ENCODE measurements around the gene COPS6. TPM values are rescaled to one million over a fixed set of nuclear protein-coding genes. Genes with fewer than 3 reads are reported as not detected.

COPS6 gene
- total RNA-seq, 4 donors from 2014 or later = 40.7 to 83.6 (median 62.9) TPM

DNA sequence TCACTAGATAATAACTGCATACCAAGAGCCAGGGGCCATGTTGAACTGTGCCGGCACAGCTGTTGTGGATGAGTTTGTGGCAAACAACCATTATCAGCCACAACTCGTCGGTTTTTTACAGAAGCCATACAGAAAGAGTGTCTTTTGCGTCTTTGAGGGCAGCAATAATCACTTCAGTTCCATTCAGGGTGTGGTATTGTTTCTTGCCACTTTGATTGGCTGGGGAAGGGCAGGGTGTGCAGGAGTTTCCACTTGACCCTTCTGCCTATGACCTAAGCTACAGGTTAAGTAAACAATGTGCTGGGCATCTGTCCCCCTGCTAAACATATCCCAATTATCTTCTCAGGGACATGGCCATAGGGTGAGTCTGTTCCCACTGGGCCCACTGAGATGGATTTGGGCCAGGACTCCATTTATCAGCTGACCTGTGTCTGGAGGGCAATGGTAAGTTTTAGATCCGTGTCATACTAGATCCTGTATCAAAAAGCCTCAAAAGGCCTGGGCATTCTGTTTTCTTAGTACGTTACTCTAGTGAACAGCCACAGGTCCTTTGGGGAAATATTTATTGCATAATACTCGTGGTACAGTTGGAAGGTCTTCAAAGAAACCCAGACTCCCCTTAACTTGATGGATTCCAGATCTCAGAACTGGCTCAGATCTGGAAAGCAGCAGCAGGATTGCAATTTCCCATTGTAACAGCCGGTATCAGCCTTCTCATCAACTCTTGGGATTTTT lies 23.1 kb upstream of the COPS6 start:
- TF ChIP-seq POLR2AphosphoS5 (IDR thresholded peaks at IDR 0.05) = peak; percentile 92
- TF ChIP-seq POLR2A (IDR thresholded peaks at IDR 0.05) = no peak
- no peak for TF ChIP-seq CTCF (IDR thresholded peaks at IDR 0.05)
- TF ChIP-seq EP300 (IDR thresholded peaks at IDR 0.05) = no peak
- H3K4me1 ChIP-seq = peaks cover 0 to 19% (median 0%) of the 10 kb centered on the region in 3 donors
- peaks cover 0 to 4% (median 0%) of the 10 kb centered on the region in 3 donors for H3K9me3 ChIP-seq
- H3K27ac ChIP-seq = peak overlapping the region; percentile 17 to 76 (median 56)
- peak; percentile 90 for ATAC-seq
- no peaks in the 10 kb centered on the region for H3K27me3 ChIP-seq
- 30 to 52% methylated on average over 8 of the region's 8 CpGs for WGBS, 2 donors (ENCODE audit: low coverage in 1 of 2)
- no peak overlapping the region for H3K4me3 ChIP-seq
- peaks cover 0 to 84% of the 10 kb centered on the region in 2 donors for H3K36me3 ChIP-seq

- ATAC-seq = no peak
- Histone ChIP-seq H3K9me3 (peaks cover 0 to 17% (median 0%) of the 10 kb centered on the region in 3 donors), H3K4me3 (no peak overlapping the region), H3K27me3 (no peaks in the 10 kb centered on the region), H3K4me1 (peaks cover 0 to 19% (median 0%) of the 10 kb centered on the region in 3 donors), H3K36me3 (peaks cover 9 to 84% of the 10 kb centered on the region in 2 donors), H3K27ac (no peak overlapping the region)
- 62% methylated on average over 6 of the region's 7 CpGs; no CpG with 5 or more reads in 1 of the 2 donors for WGBS, 2 donors (ENCODE audit: low coverage in 1 of 2)
- no peak for TF ChIP-seq CTCF (IDR thresholded peaks at IDR 0.05)
- TF ChIP-seq POLR2A (IDR thresholded peaks at IDR 0.05) = no peak
- TF ChIP-seq POLR2AphosphoS5 (IDR thresholded peaks at IDR 0.05) = no peak
- no peak for TF ChIP-seq EP300 (IDR thresholded peaks at IDR 0.05)
These were observed 21.8 kb upstream of the COPS6 start for GRCh38 chr7:100066953-100067352.

GRCh38 chr7:100069991-100070390 lies 18.8 kb upstream of the COPS6 start:
- H3K27me3 ChIP-seq = no peaks in the 10 kb centered on the region
- H3K4me1 ChIP-seq = peaks cover 0 to 17% (median 0%) of the 10 kb centered on the region in 3 donors
- ATAC-seq = no peak
- H3K27ac ChIP-seq = no peak overlapping the region
- TF ChIP-seq EP300 (IDR thresholded peaks at IDR 0.05) (no peak), POLR2AphosphoS5 (IDR thresholded peaks at IDR 0.05) (no peak), CTCF (IDR thresholded peaks at IDR 0.05) (no peak), POLR2A (IDR thresholded peaks at IDR 0.05) (no peak)
- H3K9me3 ChIP-seq = peaks cover 0 to 25% (median 0%) of the 10 kb centered on the region in 3 donors
- peaks cover 15 to 85% of the 10 kb centered on the region in 2 donors for H3K36me3 ChIP-seq
- 80 to 98% methylated on average over 1 to 5 of the region's 5 CpGs for WGBS, 2 donors (ENCODE audit: low coverage in 1 of 2)
- H3K4me3 ChIP-seq = no peak overlapping the region

GRCh38 chr7:100071018-100071723 lies 17.6 kb upstream of the COPS6 start:
- Histone ChIP-seq H3K9me3 (peaks cover 0 to 25% (median 0%) of the 10 kb centered on the region in 3 donors), H3K36me3 (peaks cover 15 to 93% of the 10 kb centered on the region in 2 donors), H3K4me3 (no peak overlapping the region), H3K27me3 (no peaks in the 10 kb centered on the region), H3K27ac (no peak overlapping the region), H3K4me1 (peaks cover 0 to 5% (median 0%) of the 10 kb centered on the region in 3 donors)
- ATAC-seq = no peak
- TF ChIP-seq POLR2AphosphoS5 (IDR thresholded peaks at IDR 0.05) = no peak
- TF ChIP-seq EP300 (IDR thresholded peaks at IDR 0.05) = no peak
- no peak for TF ChIP-seq POLR2A (IDR thresholded peaks at IDR 0.05)
- no peak for TF ChIP-seq CTCF (IDR thresholded peaks at IDR 0.05)
- WGBS, 2 donors (ENCODE audit: low coverage in 1 of 2) = 89 to 100% methylated on average over 5 to 6 of the region's 11 CpGs
